ENCODE data around the gene TMEM87B.

DNA sequence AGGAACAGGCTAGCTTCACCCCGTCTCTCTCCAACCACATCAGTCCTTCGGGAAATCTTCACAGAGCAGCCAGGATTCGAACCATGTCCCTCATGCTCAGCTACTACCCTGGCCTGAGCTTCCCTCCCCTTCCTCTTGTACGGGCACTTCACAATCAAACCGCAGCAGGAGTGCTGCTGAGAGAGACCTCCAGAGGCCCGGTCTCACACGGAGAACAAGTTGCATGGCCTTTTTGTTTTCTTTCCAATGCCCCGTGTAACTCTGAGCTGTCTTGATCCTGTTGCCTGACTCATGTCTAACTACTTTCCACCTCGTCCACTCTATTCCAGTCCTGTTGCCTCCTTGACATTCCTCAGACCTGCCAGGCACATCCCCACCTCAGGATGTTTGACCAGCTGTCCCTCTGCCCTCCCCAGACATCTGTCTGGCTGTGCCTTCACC lies 108.5 kb downstream of the TMEM87B start:
- TF ChIP-seq, protein P1, sequence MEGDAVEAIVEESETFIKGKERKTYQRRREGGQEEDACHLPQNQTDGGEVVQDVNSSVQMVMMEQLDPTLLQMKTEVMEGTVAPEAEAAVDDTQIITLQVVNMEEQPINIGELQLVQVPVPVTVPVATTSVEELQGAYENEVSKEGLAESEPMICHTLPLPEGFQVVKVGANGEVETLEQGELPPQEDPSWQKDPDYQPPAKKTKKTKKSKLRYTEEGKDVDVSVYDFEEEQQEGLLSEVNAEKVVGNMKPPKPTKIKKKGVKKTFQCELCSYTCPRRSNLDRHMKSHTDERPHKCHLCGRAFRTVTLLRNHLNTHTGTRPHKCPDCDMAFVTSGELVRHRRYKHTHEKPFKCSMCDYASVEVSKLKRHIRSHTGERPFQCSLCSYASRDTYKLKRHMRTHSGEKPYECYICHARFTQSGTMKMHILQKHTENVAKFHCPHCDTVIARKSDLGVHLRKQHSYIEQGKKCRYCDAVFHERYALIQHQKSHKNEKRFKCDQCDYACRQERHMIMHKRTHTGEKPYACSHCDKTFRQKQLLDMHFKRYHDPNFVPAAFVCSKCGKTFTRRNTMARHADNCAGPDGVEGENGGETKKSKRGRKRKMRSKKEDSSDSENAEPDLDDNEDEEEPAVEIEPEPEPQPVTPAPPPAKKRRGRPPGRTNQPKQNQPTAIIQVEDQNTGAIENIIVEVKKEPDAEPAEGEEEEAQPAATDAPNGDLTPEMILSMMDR (IDR thresholded peaks at IDR 0.05), result no peak
- TF ChIP-seq POLR2A (IDR thresholded peaks at IDR 0.05) (no peak), EP300 (IDR thresholded peaks at IDR 0.05) (no peak)

Measured in tibial nerve (tissue), 4 donors.